Kidney (tissue), 14 donors: ENCODE measurements around the gene CEP112. TPM values are rescaled to one million over a fixed set of nuclear protein-coding genes. Genes with fewer than 3 reads are reported as not detected.

Experiments used
- DNase-seq, 5 donors: peaks; one replicate each; pipeline ENCODE4 v3.0.0-alpha.2; 2013 to 2020
- FAIRE-seq: peaks from 2 replicates; lab custom pipeline; 2012; peaks lifted over from hg19 to GRCh38; lab: Jason Lieb, UNC
- H3K27ac ChIP-seq, 2 donors: one replicate each; pipeline ENCODE4 v1.7.0; 2013; ENCODE audit warnings: low read depth in 2 of 2, low read length in 2 of 2, inconsistent platforms in 1 of 2
- H3K27me3 ChIP-seq: one replicate; pipeline ENCODE4 v1.7.1; 2013; ENCODE audit warnings: low read length, inconsistent platforms; ENCODE audit not compliant: control insufficient read depth, insufficient read depth
- H3K36me3 ChIP-seq, 3 donors: one replicate each; pipeline versions ENCODE4 v1.7.0 to v1.7.1; 2013; ENCODE audit warnings: low read length in 3 of 3, control low read depth in 1 of 3, inconsistent platforms in 1 of 3; ENCODE audit not compliant: insufficient read depth in 3 of 3, control insufficient read depth in 2 of 3
- H3K4me1 ChIP-seq, 3 donors: one replicate each; pipeline versions ENCODE4 v1.7.0 to v1.7.1; 2013; ENCODE audit warnings: low read length in 3 of 3, inconsistent platforms in 1 of 3, low read depth in 1 of 3; ENCODE audit not compliant: control insufficient read depth in 2 of 3, insufficient read depth in 2 of 3
- H3K4me3 ChIP-seq, 3 donors: one replicate each; pipeline versions ENCODE4 v1.7.0 to v1.8.1; 2013; ENCODE audit warnings: low read length in 3 of 3, control low read depth in 1 of 3, inconsistent platforms in 1 of 3
- H3K9ac ChIP-seq, 3 donors: one replicate each; pipeline versions ENCODE4 v1.7.0 to v1.7.1; 2013; ENCODE audit warnings: low read length in 3 of 3, control low read depth in 1 of 3, inconsistent platforms in 1 of 3
- H3K9me3 ChIP-seq, 3 donors: one replicate each; pipeline versions ENCODE4 v1.7.0 to v1.7.1; 2013; ENCODE audit warnings: low read length in 3 of 3, control low read depth in 1 of 3, inconsistent platforms in 1 of 3; ENCODE audit not compliant: control insufficient read depth in 2 of 3, insufficient read depth in 1 of 3
- intact Hi-C: fragments of 100-400 bp; cut with DNase I; formaldehyde crosslinking; loops from one replicate; pipeline ENCODE4 v1.11.1; 2022
- polyA plus RNA-seq: library from polyadenylated mRNA; stranded (reverse); fragments of 350-450 nt; fragmentation: Illumina TruSeq; extraction: RNeasy Lipid Tissue Mini Kit (QIAGEN cat#74804); gene quantifications from one replicate; pipeline ENCODE4 v1.2.3, GENCODE V29; 2014; ENCODE audit warnings: low read depth, low replicate concordance; ENCODE audit not compliant: insufficient read depth
- total RNA-seq: library from RNA; stranded (reverse); fragmentation: NEBNext Ultra II Directional; extraction: Animal tissue kit (Norgen Biotek cat#: 25700); gene quantifications from one replicate; pipeline ENCODE4 v1.2.1, GENCODE V29; 2021
- TF ChIP-seq, protein P1 (sequence below): IDR thresholded peaks from 3 replicates; pipeline ENCODE4 v1.5.1; 2012; ENCODE audit warnings: mild to moderate bottlenecking, moderate library complexity, borderline replicate concordance; ENCODE audit not compliant: insufficient read depth; ENCODE audit errors: extremely low read depth
- donor health status: control.
- donor health status: control.
- donor health status: control.
- donor health status: control.
- donor health status: control.
- donor health status: DM: yes; HTN: yes; CAD: no.
- donor health status: Normal renal cell carcinoma (clear cell type).

CEP112 gene
- total and polyA plus RNA-seq, 2 donors from 2014 or later, result 17.0 to 27.4 TPM

DNA sequence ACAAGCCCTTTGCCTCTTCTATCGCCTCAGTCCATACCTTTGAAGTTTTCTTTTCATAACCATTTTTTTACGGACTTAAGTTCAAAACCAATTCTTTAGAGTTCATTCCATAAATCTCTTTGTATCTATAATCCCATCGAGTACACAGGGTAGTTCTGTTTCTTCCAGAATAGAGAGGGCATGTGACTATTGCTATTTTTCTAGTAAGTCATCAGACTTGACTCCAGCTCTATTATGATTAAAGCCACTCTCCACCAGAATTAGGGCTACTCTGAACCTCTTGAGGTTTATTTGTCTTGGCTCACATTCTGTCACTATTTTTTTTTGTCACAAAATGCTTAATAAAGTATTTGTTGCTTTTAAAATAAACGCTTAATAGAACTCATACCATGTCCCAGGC, 438.6 kb downstream of the CEP112 start:
- intact Hi-C loops, result no loop called here
- H3K27ac ChIP-seq, result no peak overlapping the region

DNA sequence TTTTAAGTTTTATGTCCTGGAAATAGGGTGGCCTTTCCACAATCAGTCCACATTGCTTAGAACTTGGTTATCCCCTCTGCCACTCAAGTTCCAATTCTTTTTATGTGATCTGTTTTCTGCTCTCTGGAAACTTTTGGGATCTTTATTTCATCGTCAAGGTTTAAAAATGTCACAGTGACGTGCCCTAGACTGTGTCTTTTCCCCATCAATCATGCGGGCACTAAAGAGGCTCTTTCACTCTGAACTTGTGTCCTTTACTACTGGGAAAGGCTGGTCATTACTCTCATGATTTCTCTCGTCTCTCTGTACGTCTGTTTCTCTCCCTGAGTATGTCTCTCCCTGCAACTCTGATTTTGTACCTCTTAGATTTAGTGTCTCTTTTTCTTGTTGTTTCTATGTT, 440.7 kb downstream of the CEP112 start:
- Histone ChIP-seq H3K4me3 (no peak overlapping the region), H3K4me1 (no peaks in the 10 kb centered on the region), H3K9me3 (no peaks in the 10 kb centered on the region), H3K9ac (no peak overlapping the region), H3K36me3 (no peaks in the 10 kb centered on the region), H3K27ac (no peak overlapping the region), H3K27me3 (no peaks in the 10 kb centered on the region)
- TF ChIP-seq, protein P1, sequence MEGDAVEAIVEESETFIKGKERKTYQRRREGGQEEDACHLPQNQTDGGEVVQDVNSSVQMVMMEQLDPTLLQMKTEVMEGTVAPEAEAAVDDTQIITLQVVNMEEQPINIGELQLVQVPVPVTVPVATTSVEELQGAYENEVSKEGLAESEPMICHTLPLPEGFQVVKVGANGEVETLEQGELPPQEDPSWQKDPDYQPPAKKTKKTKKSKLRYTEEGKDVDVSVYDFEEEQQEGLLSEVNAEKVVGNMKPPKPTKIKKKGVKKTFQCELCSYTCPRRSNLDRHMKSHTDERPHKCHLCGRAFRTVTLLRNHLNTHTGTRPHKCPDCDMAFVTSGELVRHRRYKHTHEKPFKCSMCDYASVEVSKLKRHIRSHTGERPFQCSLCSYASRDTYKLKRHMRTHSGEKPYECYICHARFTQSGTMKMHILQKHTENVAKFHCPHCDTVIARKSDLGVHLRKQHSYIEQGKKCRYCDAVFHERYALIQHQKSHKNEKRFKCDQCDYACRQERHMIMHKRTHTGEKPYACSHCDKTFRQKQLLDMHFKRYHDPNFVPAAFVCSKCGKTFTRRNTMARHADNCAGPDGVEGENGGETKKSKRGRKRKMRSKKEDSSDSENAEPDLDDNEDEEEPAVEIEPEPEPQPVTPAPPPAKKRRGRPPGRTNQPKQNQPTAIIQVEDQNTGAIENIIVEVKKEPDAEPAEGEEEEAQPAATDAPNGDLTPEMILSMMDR, result no peak
- intact Hi-C loops, result no loop called here
- FAIRE-seq, result no peak
- no peak for DNase-seq

More for the DNA sequence above, 438.6 kb downstream of the CEP112 start:
- DNase-seq, result no peak
- Histone ChIP-seq H3K9me3 (no peaks in the 10 kb centered on the region), H3K27me3 (no peaks in the 10 kb centered on the region), H3K36me3 (no peaks in the 10 kb centered on the region), H3K4me1 (no peaks in the 10 kb centered on the region), H3K9ac (no peak overlapping the region), H3K4me3 (no peak overlapping the region)
- TF ChIP-seq, protein P1, result no peak
- FAIRE-seq, result no peak

DNA sequence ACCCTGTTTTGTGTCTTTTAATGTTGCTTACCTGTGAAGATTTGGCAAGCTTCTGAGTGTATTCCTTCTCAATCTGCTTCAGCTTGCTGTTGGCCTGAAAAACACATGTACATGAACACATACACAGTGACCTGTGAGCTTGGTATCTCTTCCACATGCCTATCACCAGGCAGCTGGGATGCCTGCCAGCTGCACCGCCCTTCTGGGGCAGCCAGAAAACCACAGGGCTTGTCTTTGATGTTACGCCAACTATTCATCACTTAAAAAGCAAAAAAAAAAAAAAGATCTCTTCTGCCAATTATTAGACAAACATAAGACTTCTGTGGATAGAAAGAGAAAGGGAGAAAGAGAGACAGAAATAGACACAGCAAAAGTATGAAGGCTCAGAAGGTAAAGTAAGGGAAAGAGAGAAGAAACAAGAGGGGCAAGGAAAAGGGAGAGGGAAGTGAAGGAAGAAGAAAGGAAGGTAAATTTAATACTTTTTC, 441.3 kb downstream of the CEP112 start:
- H3K36me3 ChIP-seq, result no peaks in the 10 kb centered on the region
- H3K27me3 ChIP-seq, result no peaks in the 10 kb centered on the region
- TF ChIP-seq, protein P1, result no peak
- H3K27ac ChIP-seq, result no peak overlapping the region
- no peak overlapping the region for H3K4me3 ChIP-seq
- FAIRE-seq, result peak; percentile 58
- DNase-seq, result peak in 1 of 5 donors; percentile 81
- intact Hi-C loops, result no loop called here
- no peaks in the 10 kb centered on the region for H3K9me3 ChIP-seq
- H3K4me1 ChIP-seq, result no peaks in the 10 kb centered on the region
- H3K9ac ChIP-seq, result no peak overlapping the region

DNA sequence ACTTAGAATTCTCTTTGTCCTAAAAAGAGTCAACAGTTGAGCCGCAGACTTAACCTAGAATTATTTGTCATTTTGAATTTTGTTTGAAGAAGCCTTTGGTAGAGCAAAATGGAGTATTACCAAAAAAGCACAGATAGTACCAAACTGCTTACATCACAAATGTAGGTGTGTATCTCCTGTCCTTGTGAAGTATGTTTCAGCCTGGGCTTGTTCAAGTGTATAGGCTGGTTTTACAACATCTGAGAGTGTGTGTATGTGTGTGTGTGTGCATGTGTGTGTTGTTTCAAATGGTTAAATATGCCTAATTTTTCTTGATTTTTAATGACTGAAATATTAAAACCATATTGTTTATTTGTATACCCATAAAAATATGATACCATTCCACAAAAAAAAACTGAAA, 441.8 kb downstream of the CEP112 start:
- TF ChIP-seq, protein P1, result no peak
- H3K4me1 ChIP-seq, result no peaks in the 10 kb centered on the region
- no peak overlapping the region for H3K4me3 ChIP-seq
- FAIRE-seq (no peak), DNase-seq (no peak)
- H3K9me3 ChIP-seq, result no peaks in the 10 kb centered on the region
- no peak overlapping the region for H3K27ac ChIP-seq
- H3K27me3 ChIP-seq, result no peaks in the 10 kb centered on the region
- no peaks in the 10 kb centered on the region for H3K36me3 ChIP-seq
- no peak overlapping the region for H3K9ac ChIP-seq
- intact Hi-C loops, result no loop called here
